HG03575 (cell line): ENCODE results near the gene ITGB1BP2.
"Not testable (repeated sequence)": the region's sequence is repeated elsewhere in the genome, so short reads cannot be mapped to it uniquely, and the experiment has no call there.

Source experiments
- ATAC-seq: cut with Tn5 transposase; IDR thresholded peaks from one replicate; pipeline ENCODE4 v1.9.1; 2021; ENCODE audit not compliant: unreplicated experiment, insufficient number of reproducible peaks, low FRiP score; ENCODE audit errors: extremely low read depth

Gene ITGB1BP2

GRCh38 chrX:71300064-71300463, 1.5 kb upstream of the ITGB1BP2 start:
- not testable (repeated sequence) for ATAC-seq

- ATAC-seq, result not testable (repeated sequence)
Observed at GRCh38 chrX:71300495-71300894, 1.1 kb upstream of the ITGB1BP2 start.

DNA sequence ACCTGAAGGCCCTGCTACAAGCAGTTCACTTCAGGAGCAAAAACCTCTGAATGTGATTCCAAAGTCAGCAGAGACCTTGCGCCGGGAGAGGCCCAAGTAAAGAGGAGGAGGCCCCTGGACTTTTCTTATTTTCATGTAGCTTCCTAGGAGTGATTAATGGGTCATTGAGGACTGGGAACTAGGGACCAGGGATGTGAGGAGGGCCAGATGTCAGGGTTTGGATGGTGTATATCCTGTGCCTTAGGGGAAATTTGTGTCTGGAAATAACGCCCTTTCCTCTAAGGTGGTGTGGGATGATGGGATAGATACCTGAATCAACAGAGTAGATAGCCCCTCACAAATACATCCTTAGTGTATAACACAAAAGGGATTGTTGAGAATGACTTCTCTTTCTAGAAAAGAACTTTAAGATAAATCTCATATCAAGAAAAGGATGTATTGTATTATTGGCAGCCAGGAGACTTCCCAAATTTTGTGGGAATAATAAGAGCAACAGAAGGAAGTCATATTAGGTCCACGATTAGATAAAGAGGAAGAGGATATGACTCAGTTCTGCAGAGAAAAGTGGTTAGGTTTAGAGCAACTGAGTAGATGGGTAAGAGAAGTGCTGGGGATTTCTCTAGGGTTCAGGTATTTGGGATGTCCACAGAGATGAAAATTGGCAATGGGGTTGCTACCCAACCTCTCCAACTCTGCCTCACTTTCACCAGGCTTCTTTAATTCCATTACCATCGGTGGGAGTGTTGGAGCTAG, 1.1 kb downstream of the ITGB1BP2 start:
- ATAC-seq, result no peak

GRCh38 chrX:71304561-71304960, 3.0 kb downstream of the ITGB1BP2 start:
- ATAC-seq, result no peak

- no peak for ATAC-seq
Observed at GRCh38 chrX:71315917-71316316, 14.4 kb downstream of the ITGB1BP2 start.

GRCh38 chrX:71316959-71317358, 15.4 kb downstream of the ITGB1BP2 start:
- ATAC-seq, result not testable (repeated sequence)

GRCh38 chrX:71320126-71320525, 18.6 kb downstream of the ITGB1BP2 start:
- ATAC-seq, result no peak

DNA sequence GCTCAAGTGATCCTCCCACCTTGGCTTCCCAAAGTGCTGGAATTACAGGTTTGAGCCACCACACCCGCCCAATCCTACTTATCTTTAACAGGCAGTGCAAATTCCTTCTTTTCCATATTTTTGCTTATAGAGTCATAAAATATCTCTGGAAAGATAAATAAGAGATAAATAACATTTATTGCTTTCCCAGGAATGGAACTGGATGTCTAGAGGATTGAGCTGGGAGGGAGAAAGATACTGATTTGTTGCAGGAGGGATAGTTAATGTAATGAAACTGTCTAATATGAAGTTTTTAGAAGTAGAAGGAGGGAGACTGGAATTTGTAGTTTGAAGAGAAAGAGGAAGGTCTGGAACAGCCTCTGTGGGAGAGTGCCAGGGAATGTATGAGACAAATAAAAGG, 20.2 kb downstream of the ITGB1BP2 start:
- ATAC-seq, result no peak

DNA sequence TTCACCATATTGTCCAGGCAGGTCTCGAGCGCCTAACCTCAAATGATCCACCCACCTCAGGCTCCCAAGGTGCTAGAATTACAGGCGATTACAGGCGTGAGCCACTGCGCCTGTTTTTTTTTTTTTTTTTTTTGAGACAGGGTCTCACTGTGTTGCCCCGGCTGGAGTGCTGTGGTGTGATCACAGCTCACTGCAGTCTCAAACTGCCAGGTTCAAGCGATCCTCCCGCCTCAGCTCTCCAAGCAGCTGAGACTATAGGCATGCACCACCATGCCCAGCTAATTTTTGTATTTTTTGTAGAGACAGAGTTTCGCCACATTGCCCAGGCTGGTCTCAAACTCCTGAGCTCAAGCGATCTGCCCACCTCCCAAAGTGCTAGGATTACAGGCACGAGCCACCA, 22.9 kb downstream of the ITGB1BP2 start:
- not testable (repeated sequence) for ATAC-seq

DNA sequence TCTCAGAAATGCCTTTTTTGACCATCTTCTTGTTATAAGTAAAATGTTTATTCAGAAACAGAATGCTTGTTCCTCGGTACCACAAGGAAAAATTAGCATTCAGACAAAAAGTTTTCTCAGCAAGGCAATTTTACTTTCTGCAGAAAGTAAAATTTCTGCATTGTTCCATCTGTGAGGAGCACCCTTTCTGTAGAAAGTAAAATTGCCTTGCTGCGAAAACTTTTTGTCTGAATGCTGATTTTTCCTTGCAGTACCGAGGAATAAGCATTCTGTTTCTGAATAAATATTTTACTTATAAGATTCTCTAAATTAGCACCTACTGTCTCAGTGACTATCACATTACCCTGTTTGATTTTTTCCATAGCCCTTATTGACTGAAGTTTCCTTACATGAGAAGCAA, 24.8 kb downstream of the ITGB1BP2 start:
- ATAC-seq, result no peak

DNA sequence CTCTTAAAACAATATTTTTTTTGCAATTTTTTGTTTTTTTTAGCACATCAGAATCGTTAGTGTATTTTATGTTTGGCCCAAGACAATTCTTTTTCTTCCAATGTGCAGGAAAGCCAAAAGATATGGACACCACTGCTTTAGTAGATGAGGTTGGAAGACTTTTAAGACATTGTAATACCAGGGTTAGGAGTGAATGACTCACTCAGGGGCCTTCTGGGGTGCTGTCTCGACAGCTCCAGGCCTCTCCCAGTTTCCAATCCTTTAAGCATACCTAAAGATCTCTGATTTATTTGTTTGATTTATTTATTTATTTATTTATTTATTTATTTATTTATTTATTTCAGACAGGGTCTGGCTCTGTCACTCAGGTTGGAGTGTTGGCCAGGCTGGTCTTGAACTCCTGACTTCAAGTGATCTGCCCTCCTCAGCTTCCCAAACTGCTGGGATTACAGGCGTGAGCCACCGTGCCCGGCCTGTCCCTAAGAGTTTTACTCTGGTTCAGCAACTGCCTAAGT, 47.7 kb downstream of the ITGB1BP2 start:
- ATAC-seq, result not testable (repeated sequence)

- ATAC-seq, result not testable (repeated sequence)
Observed at GRCh38 chrX:71349867-71350266, 48.3 kb downstream of the ITGB1BP2 start.

DNA sequence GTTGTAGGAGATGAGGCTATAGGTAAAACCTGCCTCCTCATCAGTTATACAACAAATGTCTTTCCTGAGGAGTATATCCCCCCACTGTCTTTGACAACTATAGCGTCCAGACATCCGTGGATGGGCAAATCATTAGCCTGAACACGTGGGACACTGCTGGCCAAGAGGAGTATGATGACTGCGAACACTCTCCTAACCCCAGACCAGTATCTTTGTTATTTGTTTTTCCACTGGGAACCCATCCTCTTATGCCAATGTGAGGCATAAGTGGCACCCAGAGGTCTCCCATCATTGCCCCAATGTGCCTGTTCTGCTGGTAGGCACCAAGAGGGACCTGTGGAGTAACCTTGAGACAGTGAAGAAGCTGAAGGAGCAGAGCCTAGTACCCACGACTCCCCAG, 50.9 kb downstream of the ITGB1BP2 start:
- ATAC-seq, result not testable (repeated sequence)
